NCI-H2171 (cell line): Measurements from ENCODE around the gene RBM12.

ENCODE experiments used
- DNase-seq: peaks from one replicate; lab custom pipeline; 2025; lab: John Stamatoyannopoulos, UW

The RBM12 gene

DNA sequence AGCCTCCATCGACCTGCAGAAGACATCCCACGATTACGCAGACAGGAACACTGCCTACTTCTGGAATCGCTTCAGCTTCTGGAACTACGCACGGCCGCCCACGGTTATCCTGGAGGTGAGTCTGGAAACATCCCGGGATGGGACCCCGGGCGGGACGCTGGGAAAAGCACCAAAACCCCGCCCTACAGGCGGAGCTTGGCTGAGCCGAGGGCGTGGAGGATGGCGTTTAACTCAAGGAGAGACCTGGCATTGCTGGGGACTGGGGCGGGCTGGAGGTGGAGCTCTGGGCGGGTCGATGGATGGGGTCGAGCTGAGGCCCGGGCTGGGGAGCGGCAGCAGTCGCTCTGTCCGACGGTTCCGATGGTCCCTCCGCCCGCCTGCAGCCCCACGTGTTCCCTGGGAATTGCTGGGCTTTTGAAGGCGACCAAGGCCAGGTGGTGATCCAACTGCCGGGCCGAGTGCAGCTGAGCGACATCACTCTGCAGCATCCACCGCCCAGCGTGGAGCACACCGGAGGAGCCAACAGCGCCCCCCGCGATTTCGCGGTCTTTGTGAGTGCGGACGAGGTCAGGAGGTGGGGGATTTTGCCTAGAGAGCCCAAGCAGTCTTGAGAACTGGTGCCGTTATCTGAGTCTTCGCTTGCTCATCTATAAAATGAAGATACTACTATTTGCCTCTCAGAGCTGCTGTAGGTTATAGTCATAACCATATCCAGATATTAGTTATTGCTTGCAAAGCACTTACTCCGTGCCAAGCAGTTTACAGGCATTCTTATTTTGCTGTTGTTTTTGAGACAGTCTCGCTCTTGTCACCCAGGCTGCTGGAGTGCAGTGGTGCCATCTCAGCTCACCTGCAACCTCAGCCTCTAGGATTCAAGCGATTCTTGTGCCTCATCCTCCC lies 45.3 kb downstream of the RBM12 start:
- DNase-seq, result peak; percentile 93

GRCh38 chr20:35618263-35619131 lies 46.2 kb downstream of the RBM12 start:
- DNase-seq, result no peak

- DNase-seq, result peak; percentile 78
Measured at GRCh38 chr20:35617397-35618262, 47.1 kb downstream of the RBM12 start.

DNA sequence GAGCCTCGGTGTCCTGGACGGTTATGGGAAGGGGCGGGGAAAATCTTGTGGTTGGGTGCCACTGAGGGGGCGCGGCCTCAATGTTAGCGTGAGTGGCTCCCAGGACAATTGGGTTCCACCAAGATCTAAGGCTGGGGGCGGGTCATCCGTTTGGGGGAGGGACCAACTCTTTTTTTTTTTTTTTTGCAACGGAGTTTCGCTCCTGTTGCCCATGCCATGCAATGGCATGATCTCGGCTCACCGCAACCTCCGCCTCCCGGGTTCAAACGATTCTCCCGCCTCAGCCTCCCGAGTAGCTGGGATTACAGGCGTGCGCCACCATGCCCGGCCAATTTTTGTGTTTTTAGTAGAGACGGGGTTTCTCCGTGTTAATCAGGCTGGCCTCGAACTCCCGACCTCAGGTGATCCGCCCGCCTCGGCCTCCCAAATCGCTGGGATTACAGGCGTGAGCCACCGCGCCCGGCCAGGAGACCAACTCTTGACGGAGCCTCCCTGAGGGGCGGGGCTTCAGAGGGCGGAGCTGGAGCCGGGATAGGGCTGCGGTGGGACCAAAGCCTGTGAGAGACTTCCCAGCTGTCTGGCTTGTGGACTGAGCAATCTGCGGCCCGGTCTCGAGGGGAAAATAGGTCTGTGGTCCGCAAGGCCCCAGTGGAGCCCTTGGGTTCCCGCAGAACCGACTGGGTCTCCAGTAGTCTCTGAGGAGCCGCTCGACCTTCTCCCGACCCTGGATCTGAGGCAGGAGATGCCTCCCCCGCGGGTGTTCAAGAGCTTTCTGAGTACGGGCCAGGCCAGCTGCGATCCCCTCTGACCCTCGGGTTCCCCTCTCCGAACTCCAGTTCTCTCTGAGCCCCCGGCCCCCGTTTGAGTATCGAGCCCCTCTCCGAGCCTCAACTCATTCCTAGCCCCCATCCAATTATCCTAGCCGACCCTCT lies 48.0 kb downstream of the RBM12 start:
- peak; percentile 65 for DNase-seq

- peak; percentile 100 for DNase-seq
Measured at GRCh38 chr20:35615667-35616464, 48.8 kb downstream of the RBM12 start, which contains the start of gene SPAG4. Gene SPAG4 (plus strand): TSS chr20:35615829. CDS start chr20:35616004, 175 bp downstream.

DNA sequence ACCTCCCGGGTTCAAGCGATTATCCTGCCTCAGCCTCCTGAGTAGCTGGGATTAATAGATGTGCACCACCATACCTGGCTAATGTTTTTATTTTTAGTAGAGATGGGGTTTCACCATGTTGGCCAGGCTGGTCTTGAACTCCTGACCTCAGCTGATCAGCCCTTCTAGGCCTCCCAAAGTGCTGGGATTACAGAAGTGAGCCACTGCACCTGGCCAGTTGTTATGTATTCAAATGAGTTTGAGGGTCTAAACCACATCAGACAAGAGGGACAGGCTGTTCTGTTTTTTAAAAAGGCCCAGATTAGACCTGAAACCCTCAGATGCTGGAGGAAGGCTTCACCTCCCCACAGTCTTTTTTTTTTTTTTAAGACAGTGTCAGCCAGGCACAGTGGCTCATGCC lies 53.2 kb downstream of the RBM12 start:
- DNase-seq, result no peak

DNA sequence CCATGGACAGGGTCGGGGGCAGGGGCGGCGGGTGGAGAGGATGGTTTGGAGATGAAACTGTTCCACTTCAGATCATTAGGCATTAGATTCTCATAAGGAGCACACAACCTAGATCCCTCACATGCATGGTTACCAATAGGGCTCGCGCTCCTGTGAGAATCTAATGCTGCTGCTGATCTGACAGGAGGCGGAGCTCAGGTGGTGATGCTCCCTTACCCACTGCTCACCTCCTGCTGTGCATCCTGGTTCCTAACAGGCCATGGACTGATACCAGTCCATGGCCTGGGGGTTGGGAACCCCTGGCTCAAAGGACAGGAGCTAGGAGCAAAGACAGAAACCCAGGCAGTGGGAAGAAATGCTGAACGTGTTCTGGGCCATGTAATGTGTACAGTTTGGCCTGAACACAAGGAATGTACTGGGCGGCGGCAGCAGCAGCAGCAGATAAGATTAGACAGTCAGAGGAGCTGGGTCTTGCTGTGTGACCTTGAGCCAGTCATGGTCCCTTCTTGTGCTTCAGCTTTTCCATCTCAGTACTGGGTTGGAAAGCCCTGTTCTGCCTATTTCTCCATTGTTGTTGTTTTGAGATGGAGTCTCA lies 53.8 kb downstream of the RBM12 start:
- DNase-seq, result no peak

- DNase-seq, result no peak
Measured at GRCh38 chr20:35607003-35607735, 57.5 kb downstream of the RBM12 start.

- no peak for DNase-seq
Measured at GRCh38 chr20:35606127-35606526, 58.6 kb downstream of the RBM12 start.

GRCh38 chr20:35604449-35604747 lies 60.3 kb downstream of the RBM12 start:
- no peak for DNase-seq

DNA sequence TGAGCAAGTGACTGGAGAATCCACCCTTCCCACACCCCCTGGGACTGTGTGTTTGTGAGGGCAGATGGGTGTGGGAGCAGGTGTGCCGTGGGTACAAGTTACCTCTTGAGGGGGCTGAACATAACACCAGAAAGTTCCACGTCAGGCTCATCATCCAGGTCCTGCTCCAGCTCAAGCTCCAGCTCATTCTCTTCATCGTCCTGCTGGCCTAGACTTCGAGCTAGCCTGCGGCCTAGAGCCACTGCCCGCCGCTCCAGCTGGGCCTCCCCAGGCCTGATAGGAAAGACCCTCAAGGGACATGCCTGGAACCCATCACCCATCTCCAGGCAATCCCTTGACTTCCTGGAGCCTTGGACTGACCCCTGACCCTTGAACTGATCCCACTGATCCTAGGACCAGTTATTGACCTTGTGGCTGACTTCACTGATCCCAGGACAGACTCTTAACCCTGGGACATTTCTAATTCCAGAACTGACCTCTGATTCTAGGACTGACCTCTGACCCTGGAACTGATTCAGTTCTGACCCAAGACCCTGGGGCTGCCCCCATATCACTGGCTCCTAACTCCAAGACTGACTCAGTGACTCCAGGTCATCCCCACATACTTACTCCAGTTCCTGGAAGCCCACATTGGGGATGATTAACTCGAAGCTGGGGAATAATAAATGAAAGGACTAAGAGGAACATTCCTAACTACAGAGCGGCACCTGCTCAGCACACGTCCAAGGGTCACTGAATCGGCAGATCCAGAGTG lies 60.8 kb downstream of the RBM12 start:
- DNase-seq, result no peak

DNA sequence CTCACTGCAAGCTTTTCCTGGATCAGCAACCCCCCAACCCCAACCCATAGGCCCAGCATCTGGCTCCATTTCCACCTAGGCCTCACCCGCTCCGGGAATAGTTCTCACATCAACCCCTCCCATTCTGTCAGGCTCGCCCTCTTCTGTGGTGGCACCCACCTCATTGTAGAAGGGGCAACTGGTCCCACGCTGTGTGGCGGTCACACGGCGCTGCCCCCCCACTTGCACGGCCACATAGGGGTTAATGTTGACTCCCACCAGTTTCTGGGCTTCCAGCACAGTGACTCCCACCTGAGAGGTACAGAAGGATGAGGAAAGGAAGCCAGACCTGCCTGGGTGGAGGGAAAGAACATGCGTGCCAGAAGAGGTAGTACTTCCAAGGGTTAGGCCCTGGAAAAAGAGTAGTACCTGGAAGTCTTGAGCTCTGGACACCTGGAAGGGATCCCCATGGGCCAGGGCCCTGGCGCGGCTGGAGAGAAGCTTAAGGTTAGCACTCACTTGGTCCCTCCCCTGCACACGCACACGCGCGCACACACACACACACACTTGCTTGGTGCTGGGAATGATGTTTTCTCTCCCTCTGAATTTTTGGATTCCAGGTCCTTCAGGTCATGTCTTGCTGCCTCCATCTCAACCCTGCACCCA lies 61.7 kb downstream of the RBM12 start:
- DNase-seq, result no peak

DNA sequence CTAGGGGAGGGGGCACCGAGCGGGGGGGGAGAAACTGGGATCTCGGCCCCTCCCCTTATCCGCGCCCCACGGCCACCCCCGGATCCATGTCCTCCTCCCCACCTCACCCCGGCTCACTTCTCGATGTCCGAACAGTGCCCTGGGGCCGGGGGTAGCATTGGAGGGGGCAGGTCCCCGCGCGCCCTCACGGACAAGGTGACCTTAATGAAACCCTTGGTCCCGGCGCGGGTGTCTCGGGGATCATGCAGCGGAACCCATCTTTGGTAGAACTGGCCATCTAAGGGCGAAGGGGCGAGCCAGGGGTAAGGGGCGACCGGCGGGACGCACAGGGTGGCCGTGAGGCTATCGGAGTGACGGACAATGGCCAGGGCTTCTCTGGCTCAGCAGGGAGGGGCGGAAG lies 62.7 kb downstream of the RBM12 start:
- no peak for DNase-seq

DNA sequence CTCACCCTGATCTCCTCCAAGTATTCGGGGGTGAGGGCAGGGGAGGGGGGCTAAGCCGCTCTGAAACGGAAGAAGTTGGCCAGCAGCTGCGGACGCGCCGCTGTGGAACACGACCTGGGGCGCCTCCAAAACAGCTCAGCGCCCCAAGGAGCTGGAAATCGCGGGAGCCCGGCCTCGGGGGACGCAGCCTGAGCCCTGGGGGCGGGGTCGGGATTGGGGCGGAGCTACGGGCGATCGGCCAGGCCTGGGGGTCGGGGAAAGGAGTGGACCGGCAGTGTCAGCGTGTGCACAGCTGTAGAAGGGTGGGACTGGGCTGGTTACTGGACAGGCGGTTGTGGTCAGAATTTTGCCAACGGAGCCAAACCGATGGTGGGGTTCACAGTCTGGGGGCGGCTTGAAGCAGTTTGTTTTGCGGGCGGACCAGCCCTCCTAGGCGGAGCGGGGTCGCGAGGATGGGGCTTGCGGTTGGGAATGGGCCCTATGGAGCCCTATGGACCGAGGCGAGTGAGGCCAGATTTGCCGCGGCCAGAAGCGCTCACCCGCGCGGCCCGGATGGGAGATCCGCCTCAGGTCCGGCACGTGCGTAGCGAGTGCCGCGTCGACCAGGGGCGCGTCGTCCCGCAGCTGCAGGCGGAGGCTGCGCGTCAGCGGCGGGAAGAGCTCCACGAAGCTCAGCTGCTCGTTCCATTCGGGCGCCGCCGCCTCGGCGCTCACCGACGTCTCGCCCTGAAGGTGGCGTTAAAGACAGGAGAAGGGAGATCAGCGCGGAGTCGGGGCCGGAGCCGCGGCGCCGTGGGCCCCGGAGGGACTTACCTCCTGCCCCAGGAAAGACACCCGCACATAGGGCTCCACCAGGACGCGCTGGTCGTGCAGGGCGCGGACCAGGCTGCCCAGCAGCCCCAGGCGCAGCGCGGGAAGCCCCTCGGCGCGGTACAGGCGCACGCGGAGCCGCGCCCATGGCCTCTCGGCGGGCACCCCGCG lies 63.4 kb downstream of the RBM12 start:
- DNase-seq, result peak; percentile 59

GRCh38 chr20:35600176-35600992 lies 64.3 kb downstream of the RBM12 start:
- no peak for DNase-seq

- no peak for DNase-seq
Measured at GRCh38 chr20:35599776-35600120, 65.0 kb downstream of the RBM12 start.
